ENCODE results near the gene GRAP.

Gene GRAP

GRCh38 chr17:19023209-19023999 is 23.4 kb downstream of the GRAP start:
- no peak overlapping the region for H3K27ac ChIP-seq (replicated peaks)
- no peaks in the 10 kb centered on the region for H3K27me3 ChIP-seq (ENCODE audit: insufficient read depth, poor library complexity, severe bottlenecking)
- no peak for DNase-seq (ENCODE audit: low read depth in 1 of 2, low spot score in 1 of 2)
- H3K4me3 ChIP-seq (replicated peaks; ENCODE audit: insufficient read depth, low read length) = no peak overlapping the region
- TF ChIP-seq REST (IDR thresholded peaks at IDR 0.05; ENCODE audit: insufficient replicate concordance, low read depth) (no peak), SPI1 (IDR thresholded peaks at IDR 0.05; ENCODE audit: borderline replicate concordance, low read depth) (no peak), POLR2AphosphoS5 (IDR thresholded peaks at IDR 0.05; ENCODE audit: low read depth) (no peak), GABPA (IDR thresholded peaks at IDR 0.05; ENCODE audit: low read depth) (no peak), CTCF (IDR thresholded peaks at IDR 0.05; ENCODE audit: insufficient read depth, low read length) (no peak)

GRCh38 chr17:19022747-19023146 is 24.0 kb downstream of the GRAP start:
- no peak overlapping the region for H3K4me3 ChIP-seq (replicated peaks; ENCODE audit: insufficient read depth, low read length)
- TF ChIP-seq REST (IDR thresholded peaks at IDR 0.05; ENCODE audit: insufficient replicate concordance, low read depth) (no peak), GABPA (IDR thresholded peaks at IDR 0.05; ENCODE audit: low read depth) (no peak), SPI1 (IDR thresholded peaks at IDR 0.05; ENCODE audit: borderline replicate concordance, low read depth) (no peak), POLR2AphosphoS5 (IDR thresholded peaks at IDR 0.05; ENCODE audit: low read depth) (no peak), CTCF (IDR thresholded peaks at IDR 0.05; ENCODE audit: insufficient read depth, low read length) (no peak)
- no peaks in the 10 kb centered on the region for H3K27me3 ChIP-seq (ENCODE audit: insufficient read depth, poor library complexity, severe bottlenecking)
- no peak overlapping the region for H3K27ac ChIP-seq (replicated peaks)
- DNase-seq (ENCODE audit: low read depth in 1 of 2, low spot score in 1 of 2) = no peak

GRCh38 chr17:19022128-19022527 is 24.6 kb downstream of the GRAP start:
- DNase-seq (ENCODE audit: low read depth in 1 of 2, low spot score in 1 of 2) = no peak
- Histone ChIP-seq H3K27me3 (ENCODE audit: insufficient read depth, poor library complexity, severe bottlenecking) (no peaks in the 10 kb centered on the region), H3K4me3 (replicated peaks; ENCODE audit: insufficient read depth, low read length) (no peak overlapping the region), H3K27ac (replicated peaks) (no peak overlapping the region)
- TF ChIP-seq CTCF (IDR thresholded peaks at IDR 0.05; ENCODE audit: insufficient read depth, low read length) (no peak), REST (IDR thresholded peaks at IDR 0.05; ENCODE audit: insufficient replicate concordance, low read depth) (no peak), SPI1 (IDR thresholded peaks at IDR 0.05; ENCODE audit: borderline replicate concordance, low read depth) (no peak), GABPA (IDR thresholded peaks at IDR 0.05; ENCODE audit: low read depth) (no peak), POLR2AphosphoS5 (IDR thresholded peaks at IDR 0.05; ENCODE audit: low read depth) (no peak)
